SK-N-SH treated with all-trans-retinoic acid at 6 μM for 48 hours (cell line): Measurements from ENCODE around the gene ZFYVE19.

Experiments
- ATAC-seq: fragments of 200-7000 bp; cut with Tn5 transposase; 3 replicates; pipeline ENCODE4 v1.9.1; 2020; ENCODE audit warnings: mild to moderate bottlenecking, moderate library complexity
- BACH2 ChIP-seq: fragments of 250-450 bp; sonication (Bioruptor Pico); IDR thresholded peaks from 2 replicates; pipeline ENCODE4 v1.9.0; 2021; ENCODE audit warnings: mild to moderate bottlenecking, borderline replicate concordance
- CREB5 ChIP-seq: fragments of 250-450 bp; sonication (Bioruptor Pico); IDR thresholded peaks from 2 replicates; pipeline ENCODE4 v1.5.1; 2020; ENCODE audit warnings: low read depth, mild to moderate bottlenecking, moderate library complexity
- CSRNP3 ChIP-seq: fragments of 250-450 bp; sonication (Bioruptor Pico); IDR thresholded peaks from 2 replicates; pipeline ENCODE4 v1.5.1; 2021; ENCODE audit warnings: mild to moderate bottlenecking, moderate library complexity
- GLIS3 ChIP-seq: fragments of 250-450 bp; sonication (Bioruptor Pico); IDR thresholded peaks from 2 replicates; pipeline ENCODE4 v1.5.0; 2020; ENCODE audit warnings: mild to moderate bottlenecking, moderate library complexity
- ISL1 ChIP-seq: fragments of 250-450 bp; sonication (Bioruptor Pico); IDR thresholded peaks from 2 replicates; pipeline ENCODE4 v2.1.2; 2022; ENCODE audit warnings: mild to moderate bottlenecking, moderate library complexity
- OSR1 ChIP-seq: fragments of 250-450 bp; sonication (Bioruptor Pico); IDR thresholded peaks from 2 replicates; pipeline ENCODE4 v1.8.0; 2022; ENCODE audit warnings: moderate library complexity, mild to moderate bottlenecking, inconsistent platforms
- POU6F1 ChIP-seq: fragments of 250-450 bp; sonication (Bioruptor Pico); IDR thresholded peaks from 2 replicates; pipeline ENCODE4 v1.8.0; 2021; ENCODE audit warnings: low read depth, mild to moderate bottlenecking, moderate library complexity, borderline replicate concordance
- RARB ChIP-seq: fragments of 250-450 bp; sonication (Bioruptor Pico); IDR thresholded peaks from 2 replicates; pipeline ENCODE4 v1.8.0; 2021; ENCODE audit warnings: mild to moderate bottlenecking, moderate library complexity
- SNAI2 ChIP-seq: fragments of 250-450 bp; sonication (Bioruptor Pico); IDR thresholded peaks from 2 replicates; pipeline ENCODE4 v1.5.0; 2020; ENCODE audit warnings: mild to moderate bottlenecking, moderate library complexity
- TCF4 ChIP-seq: fragments of 250-450 bp; sonication (Bioruptor Pico); IDR thresholded peaks from 2 replicates; pipeline ENCODE4 v1.8.0; 2021; ENCODE audit warnings: mild to moderate bottlenecking, moderate library complexity, borderline replicate concordance
- TOX ChIP-seq: fragments of 250-450 bp; sonication (Bioruptor Pico); IDR thresholded peaks from 2 replicates; pipeline ENCODE4 v1.8.0; 2021; ENCODE audit warnings: mild to moderate bottlenecking, moderate library complexity, borderline replicate concordance
- TSHZ2 ChIP-seq: fragments of 250-450 bp; sonication (Bioruptor Pico); IDR thresholded peaks from 2 replicates; pipeline ENCODE4 v1.5.0; 2020; ENCODE audit warnings: mild to moderate bottlenecking, moderate library complexity
- ZC3H10 ChIP-seq: fragments of 250-450 bp; sonication (Bioruptor Pico); IDR thresholded peaks from 2 replicates; pipeline ENCODE4 v1.5.1; 2021; ENCODE audit warnings: mild to moderate bottlenecking, moderate library complexity
- ZFP3 ChIP-seq: fragments of 250-450 bp; sonication (Bioruptor Pico); IDR thresholded peaks from 2 replicates; pipeline ENCODE4 v1.5.0; 2020; ENCODE audit warnings: mild to moderate bottlenecking, moderate library complexity

ZFYVE19 gene

GRCh38 chr15:40766194-40766815, 40.6 kb upstream of the ZFYVE19 start:
- TF ChIP-seq TSHZ2 (no peak), BACH2 (no peak)
- ATAC-seq = peak; percentile 9

GRCh38 chr15:40766906-40767837, 39.7 kb upstream of the ZFYVE19 start:
- TF ChIP-seq BACH2 (no peak), POU6F1 (CRISPR knock-in tag) (no peak), RARB (CRISPR knock-in tag) (no peak), CREB5 (CRISPR knock-in tag) (no peak), CSRNP3 (CRISPR knock-in tag) (no peak), GLIS3 (no peak), ZFP3 (no peak)
- ATAC-seq = peak; percentile 72

GRCh38 chr15:40767838-40768500, 38.9 kb upstream of the ZFYVE19 start:
- TF ChIP-seq SNAI2 (CRISPR knock-in tag) = no peak
- TF ChIP-seq CSRNP3 (CRISPR knock-in tag) = no peak
- no peak for TF ChIP-seq TCF4 (CRISPR knock-in tag)
- no peak for TF ChIP-seq RARB (CRISPR knock-in tag)
- TF ChIP-seq OSR1 (CRISPR knock-in tag) = no peak
- no peak for TF ChIP-seq ZC3H10 (CRISPR knock-in tag)
- no peak for TF ChIP-seq ISL1

GRCh38 chr15:40768521-40769273, 38.2 kb upstream of the ZFYVE19 start:
- TF ChIP-seq TSHZ2 (no peak), GLIS3 (no peak), TOX (CRISPR knock-in tag) (no peak)
- TF ChIP-seq, all 23 proteins: peak for 0
- ATAC-seq = no peak

More at GRCh38 chr15:40767838-40768500, 38.9 kb upstream of the ZFYVE19 start:
- no peak for ATAC-seq
